ENCODE results near the gene RNF135. TPM values are rescaled to one million over a fixed set of nuclear protein-coding genes. Genes with fewer than 3 reads are reported as not detected.

The RNF135 gene
- total RNA-seq, 1 experiment from 2014 or later, result 23.4 TPM

DNA sequence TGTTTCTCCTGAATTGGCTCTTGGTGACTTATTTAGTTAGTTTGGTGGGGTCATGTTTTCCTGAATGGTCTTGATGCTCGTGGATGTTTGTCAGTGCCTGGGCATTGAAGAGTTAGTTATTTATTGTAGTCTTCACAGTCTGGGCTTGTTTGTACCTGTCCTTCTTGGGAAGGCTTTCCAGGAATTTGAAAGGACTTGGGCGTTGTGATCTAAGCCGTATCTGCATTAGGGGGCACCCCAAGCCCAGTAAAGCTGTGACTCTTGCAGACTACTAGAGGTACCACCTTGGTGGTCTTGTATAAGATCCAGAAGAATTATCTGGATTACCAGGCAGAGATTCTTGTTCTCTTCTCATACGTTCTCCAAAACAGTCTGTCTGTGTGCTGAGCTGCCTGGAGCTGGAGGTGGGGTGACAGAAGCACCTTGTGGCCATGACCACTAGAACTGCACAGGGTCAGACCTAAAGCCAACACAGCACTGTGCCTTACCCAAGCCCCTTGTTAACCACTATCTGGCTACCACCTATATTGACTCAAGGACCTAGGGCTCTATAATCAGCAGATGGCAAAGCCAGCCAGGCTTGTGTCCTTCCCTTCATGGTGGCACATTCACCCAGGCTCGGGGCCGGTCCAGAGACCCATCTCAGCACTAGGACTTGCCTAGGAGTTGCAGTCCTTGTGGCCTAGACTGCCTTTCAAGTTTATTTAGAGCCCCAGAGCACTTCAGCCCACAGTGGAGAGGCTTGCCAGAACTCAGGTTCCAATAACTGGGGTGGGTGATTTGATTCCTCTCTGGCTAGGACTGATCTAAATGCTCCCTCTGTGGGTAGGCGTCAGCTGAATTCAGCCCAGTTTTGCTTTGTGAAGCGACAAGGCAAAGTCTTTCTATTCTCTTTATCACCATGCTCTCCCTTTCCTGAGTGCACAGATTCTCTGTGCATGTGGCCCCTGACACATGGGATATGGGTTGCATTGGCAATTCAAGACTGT, 11.0 kb downstream of the RNF135 start:
- no peaks in the 10 kb centered on the region for H3K36me3 ChIP-seq (ENCODE audit: low read depth)
- no peaks in the 10 kb centered on the region for H3K9me2 ChIP-seq (ENCODE audit: insufficient read depth)
- H4K20me1 ChIP-seq (ENCODE audit: insufficient read depth), result 0 out of 2 replicates have a peak, but pooled peaks cover 2% of the 10 kb centered on the region
- no peak for DNase-seq
- no peak overlapping the region for H3K27ac ChIP-seq
- H3F3A ChIP-seq (ENCODE audit: insufficient read depth, low read depth), result peaks cover 8% of the 10 kb centered on the region; the same call in 1 of the 2 replicates
- no peak overlapping the region for H3K4me3 ChIP-seq
- H3K27me3 ChIP-seq (ENCODE audit: insufficient read depth, low read depth), result no peaks in the 10 kb centered on the region
- intact Hi-C loops (cut with micrococcal nuclease; ENCODE audit: unreplicated experiment), result no loop called here
- no TSS peak for BruUV-seq (replicated peaks)
- no peak overlapping the region for H2AFZ ChIP-seq
- no peaks in the 10 kb centered on the region for H3K9me3 ChIP-seq (ENCODE audit: insufficient read depth, low read depth)
- H3K4me2 ChIP-seq, result no peak overlapping the region
- no peaks in the 10 kb centered on the region for H3K4me1 ChIP-seq (replicated peaks; ENCODE audit: insufficient read depth)
- POLR2A ChIA-PET (ENCODE audit: unreplicated experiment), result no interaction called here
- TF ChIP-seq, protein P1, sequence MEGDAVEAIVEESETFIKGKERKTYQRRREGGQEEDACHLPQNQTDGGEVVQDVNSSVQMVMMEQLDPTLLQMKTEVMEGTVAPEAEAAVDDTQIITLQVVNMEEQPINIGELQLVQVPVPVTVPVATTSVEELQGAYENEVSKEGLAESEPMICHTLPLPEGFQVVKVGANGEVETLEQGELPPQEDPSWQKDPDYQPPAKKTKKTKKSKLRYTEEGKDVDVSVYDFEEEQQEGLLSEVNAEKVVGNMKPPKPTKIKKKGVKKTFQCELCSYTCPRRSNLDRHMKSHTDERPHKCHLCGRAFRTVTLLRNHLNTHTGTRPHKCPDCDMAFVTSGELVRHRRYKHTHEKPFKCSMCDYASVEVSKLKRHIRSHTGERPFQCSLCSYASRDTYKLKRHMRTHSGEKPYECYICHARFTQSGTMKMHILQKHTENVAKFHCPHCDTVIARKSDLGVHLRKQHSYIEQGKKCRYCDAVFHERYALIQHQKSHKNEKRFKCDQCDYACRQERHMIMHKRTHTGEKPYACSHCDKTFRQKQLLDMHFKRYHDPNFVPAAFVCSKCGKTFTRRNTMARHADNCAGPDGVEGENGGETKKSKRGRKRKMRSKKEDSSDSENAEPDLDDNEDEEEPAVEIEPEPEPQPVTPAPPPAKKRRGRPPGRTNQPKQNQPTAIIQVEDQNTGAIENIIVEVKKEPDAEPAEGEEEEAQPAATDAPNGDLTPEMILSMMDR (conservative IDR thresholded peaks at IDR 0.05), result no peak
- TF ChIP-seq EZH2 (IDR thresholded peaks at IDR 0.05; ENCODE audit: low read depth), result no peak
- CTCF ChIA-PET, result no interaction called here
- H3K79me2 ChIP-seq (ENCODE audit: low read depth), result no peaks in the 10 kb centered on the region

DNA sequence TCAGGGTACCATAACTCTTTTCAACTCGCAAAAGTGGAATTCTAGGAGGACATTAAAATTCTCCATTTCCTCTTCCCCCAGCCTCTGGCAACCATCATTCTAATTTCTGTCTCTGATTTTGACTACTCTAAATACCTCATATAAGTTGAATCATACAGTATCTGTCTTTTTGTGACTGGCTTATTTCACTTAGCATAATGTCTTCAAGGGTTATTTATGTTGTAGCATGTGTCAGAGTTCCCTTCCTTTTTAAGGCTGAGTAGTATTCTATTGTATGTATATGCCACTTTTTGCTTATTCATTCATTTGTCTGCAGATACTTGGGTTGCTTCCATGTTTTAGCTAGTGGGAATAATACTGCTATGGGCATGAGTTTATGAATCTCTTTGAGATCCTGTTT, 12.0 kb downstream of the RNF135 start:
- Histone ChIP-seq H3K9me2 (ENCODE audit: insufficient read depth) (no peaks in the 10 kb centered on the region), H3K27ac (no peak overlapping the region), H3K27me3 (ENCODE audit: insufficient read depth, low read depth) (no peaks in the 10 kb centered on the region), H3K4me1 (replicated peaks; ENCODE audit: insufficient read depth) (no peaks in the 10 kb centered on the region), H3K4me2 (no peak overlapping the region), H3K4me3 (no peak overlapping the region), H3K79me2 (ENCODE audit: low read depth) (no peaks in the 10 kb centered on the region), H4K20me1 (ENCODE audit: insufficient read depth) (no peaks in the 10 kb centered on the region), H2AFZ (no peak overlapping the region), H3F3A (ENCODE audit: insufficient read depth, low read depth) (peaks cover 5% of the 10 kb centered on the region; the same call in 1 of the 2 replicates), H3K9me3 (ENCODE audit: insufficient read depth, low read depth) (no peaks in the 10 kb centered on the region), H3K36me3 (ENCODE audit: low read depth) (peaks cover 4% of the 10 kb centered on the region)
- CTCF ChIA-PET, result no interaction called here
- DNase-seq, result no peak
- intact Hi-C loops (cut with micrococcal nuclease; ENCODE audit: unreplicated experiment), result no loop called here
- TF ChIP-seq EZH2 (IDR thresholded peaks at IDR 0.05; ENCODE audit: low read depth), result no peak
- TF ChIP-seq, protein P1 (conservative IDR thresholded peaks at IDR 0.05), result no peak
- POLR2A ChIA-PET (ENCODE audit: unreplicated experiment), result no interaction called here
- BruUV-seq (replicated peaks), result no TSS peak

DNA sequence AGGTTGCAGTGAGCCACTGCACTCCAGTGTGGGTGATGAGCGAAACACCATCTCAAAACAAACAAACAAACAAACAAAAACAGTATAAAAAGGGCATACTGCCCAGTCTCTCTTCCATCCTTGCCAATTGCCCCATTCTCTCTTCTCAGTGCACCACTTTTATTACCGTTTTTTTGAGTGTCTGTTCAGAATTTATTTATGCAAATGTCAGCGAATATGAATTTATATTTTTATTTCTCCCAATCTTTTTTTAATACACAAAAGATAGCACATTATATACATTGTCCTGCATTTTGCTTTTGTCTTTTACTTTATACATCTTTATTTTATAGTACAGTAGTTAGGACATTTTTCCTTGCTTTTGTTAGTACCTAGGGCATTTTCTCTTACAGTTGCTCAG, 19.6 kb downstream of the RNF135 start:
- H3K4me2 ChIP-seq, result no peak overlapping the region
- TF ChIP-seq EZH2 (IDR thresholded peaks at IDR 0.05; ENCODE audit: low read depth), result no peak
- TF ChIP-seq, protein P1 (conservative IDR thresholded peaks at IDR 0.05), result no peak
- no peaks in the 10 kb centered on the region for H3K4me1 ChIP-seq (replicated peaks; ENCODE audit: insufficient read depth)
- no peak overlapping the region for H3K4me3 ChIP-seq
- no peaks in the 10 kb centered on the region for H3K9me2 ChIP-seq (ENCODE audit: insufficient read depth)
- no TSS peak for BruUV-seq (replicated peaks)
- no peak for DNase-seq
- no peaks in the 10 kb centered on the region for H3K79me2 ChIP-seq (ENCODE audit: low read depth)
- no peak overlapping the region for H2AFZ ChIP-seq
- ChIA-PET CTCF (no interaction called here), POLR2A (ENCODE audit: unreplicated experiment) (no interaction called here)
- no peak overlapping the region for H3K27ac ChIP-seq
- peaks cover 4% of the 10 kb centered on the region; the same call in 1 of the 2 replicates for H3F3A ChIP-seq (ENCODE audit: insufficient read depth, low read depth)
- H3K9me3 ChIP-seq (ENCODE audit: insufficient read depth, low read depth), result no peaks in the 10 kb centered on the region
- peaks cover 12% of the 10 kb centered on the region for H3K36me3 ChIP-seq (ENCODE audit: low read depth)
- intact Hi-C loops (cut with micrococcal nuclease; ENCODE audit: unreplicated experiment), result no loop called here
- H3K27me3 ChIP-seq (ENCODE audit: insufficient read depth, low read depth), result no peaks in the 10 kb centered on the region
- no peaks in the 10 kb centered on the region for H4K20me1 ChIP-seq (ENCODE audit: insufficient read depth)
